HG03039 (cell line): Measurements from ENCODE around the gene TRAF6.
"Not testable (repeated sequence)": the region's sequence is repeated elsewhere in the genome, so short reads cannot be mapped to it uniquely, and the experiment has no call there.

ENCODE experiments used
- ATAC-seq: cut with Tn5 transposase; IDR thresholded peaks from one replicate; pipeline ENCODE4 v1.9.1; 2021; ENCODE audit warnings: mild to moderate bottlenecking, moderate library complexity; ENCODE audit not compliant: unreplicated experiment

The TRAF6 gene

GRCh38 chr11:36498721-36499120, 11.4 kb downstream of the TRAF6 start:
- ATAC-seq, result no peak

GRCh38 chr11:36493332-36493731, 16.7 kb downstream of the TRAF6 start:
- no peak for ATAC-seq

GRCh38 chr11:36492724-36493304, 17.3 kb downstream of the TRAF6 start:
- no peak for ATAC-seq

GRCh38 chr11:36490026-36490806, 19.9 kb downstream of the TRAF6 start:
- ATAC-seq, result no peak

- ATAC-seq, result no peak
These were observed 22.0 kb downstream of the TRAF6 start for GRCh38 chr11:36488096-36488495.

GRCh38 chr11:36487619-36488018, 22.5 kb downstream of the TRAF6 start:
- ATAC-seq, result no peak

GRCh38 chr11:36485298-36486002, 24.6 kb downstream of the TRAF6 start:
- ATAC-seq, result no peak

GRCh38 chr11:36483042-36483441, 27.0 kb downstream of the TRAF6 start:
- not testable (repeated sequence) for ATAC-seq

GRCh38 chr11:36480833-36481232, 29.2 kb downstream of the TRAF6 start:
- no peak for ATAC-seq

GRCh38 chr11:36478700-36479329, 31.3 kb downstream of the TRAF6 start:
- ATAC-seq, result no peak

GRCh38 chr11:36475192-36475591, 34.9 kb downstream of the TRAF6 start:
- ATAC-seq, result no peak

GRCh38 chr11:36471577-36471976, 38.5 kb downstream of the TRAF6 start:
- no peak for ATAC-seq

GRCh38 chr11:36469881-36470802, 39.9 kb downstream of the TRAF6 start:
- ATAC-seq, result no peak

- ATAC-seq, result no peak
These were observed 41.0 kb downstream of the TRAF6 start for GRCh38 chr11:36469063-36469462.

- ATAC-seq, result no peak
These were observed 42.2 kb downstream of the TRAF6 start for GRCh38 chr11:36467916-36468315.

- ATAC-seq, result no peak
These were observed 43.1 kb downstream of the TRAF6 start for GRCh38 chr11:36467012-36467411.

- no peak for ATAC-seq
These were observed 44.5 kb downstream of the TRAF6 start for GRCh38 chr11:36465449-36466163.

- no peak for ATAC-seq
These were observed 45.4 kb downstream of the TRAF6 start for GRCh38 chr11:36464720-36465119.

GRCh38 chr11:36463781-36464180, 46.3 kb downstream of the TRAF6 start:
- ATAC-seq, result no peak

GRCh38 chr11:36462321-36462720, 47.8 kb downstream of the TRAF6 start:
- no peak for ATAC-seq
